Measurements from ENCODE around the gene F12. TPM values are rescaled to one million over a fixed set of nuclear protein-coding genes. Genes with fewer than 3 reads are reported as not detected.

Gene F12
- total RNA-seq, 4 donors from 2014 or later, result 2.3 to 18.4 (median 7.1) TPM

DNA sequence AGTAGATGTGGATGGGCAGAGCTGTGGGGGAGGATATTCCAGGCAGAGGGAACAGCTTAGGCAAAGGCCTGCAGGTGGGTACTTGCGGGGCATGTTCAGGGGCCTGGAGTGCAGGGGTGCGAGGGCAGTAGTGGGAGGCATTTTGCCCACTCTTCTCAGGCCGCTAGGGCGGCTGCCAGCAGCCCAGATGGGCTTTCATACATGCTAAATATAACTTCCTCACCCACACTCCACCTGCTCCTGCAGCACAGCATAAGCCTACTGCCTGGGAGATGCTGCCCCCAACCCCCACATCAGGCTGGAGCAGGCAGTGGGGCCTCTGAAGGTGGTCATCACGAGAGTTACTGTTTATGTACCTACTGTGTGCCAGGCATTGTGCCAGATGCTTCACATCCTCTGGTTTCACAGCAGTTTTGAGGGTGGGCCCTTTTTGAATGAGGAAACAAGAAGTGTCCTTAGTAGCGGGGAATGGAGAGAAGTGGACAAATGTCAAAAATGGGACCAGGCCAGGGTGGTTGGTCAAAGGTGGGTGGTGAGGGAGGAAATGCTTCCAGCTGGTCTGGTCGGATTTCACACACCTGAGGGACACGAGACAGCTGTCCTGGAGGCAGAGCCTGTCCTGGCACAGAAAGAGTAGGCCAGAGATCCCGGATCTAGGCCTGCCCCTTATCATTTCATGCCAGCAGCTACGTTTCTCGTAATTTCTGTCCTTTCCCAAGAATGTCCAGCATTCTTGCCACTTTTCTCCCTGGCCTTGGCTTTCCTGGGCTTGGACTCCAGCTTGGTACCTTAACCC lies 39.5 kb downstream of the F12 start:
- H3K9me3 ChIP-seq, result no peaks in the 10 kb centered on the region
- DNase-seq (ENCODE audit: low spot score in 2 of 2), result no peak
- no peaks in the 10 kb centered on the region for H3K36me3 ChIP-seq
- no peak overlapping the region for H3K4me3 ChIP-seq
- H3K27me3 ChIP-seq, result no peaks in the 10 kb centered on the region
- no peak for TF ChIP-seq EP300 (IDR thresholded peaks at IDR 0.05)
- no peak for TF ChIP-seq POLR2AphosphoS5 (IDR thresholded peaks at IDR 0.05)
- no peak for TF ChIP-seq CTCF (IDR thresholded peaks at IDR 0.05)
- TF ChIP-seq POLR2A (IDR thresholded peaks at IDR 0.05), result no peak
- 67% methylated on average over 11 of the region's 11 CpGs for WGBS
- no peak overlapping the region for H3K27ac ChIP-seq
- H3K4me1 ChIP-seq, result peaks cover 79% of the 10 kb centered on the region

DNA sequence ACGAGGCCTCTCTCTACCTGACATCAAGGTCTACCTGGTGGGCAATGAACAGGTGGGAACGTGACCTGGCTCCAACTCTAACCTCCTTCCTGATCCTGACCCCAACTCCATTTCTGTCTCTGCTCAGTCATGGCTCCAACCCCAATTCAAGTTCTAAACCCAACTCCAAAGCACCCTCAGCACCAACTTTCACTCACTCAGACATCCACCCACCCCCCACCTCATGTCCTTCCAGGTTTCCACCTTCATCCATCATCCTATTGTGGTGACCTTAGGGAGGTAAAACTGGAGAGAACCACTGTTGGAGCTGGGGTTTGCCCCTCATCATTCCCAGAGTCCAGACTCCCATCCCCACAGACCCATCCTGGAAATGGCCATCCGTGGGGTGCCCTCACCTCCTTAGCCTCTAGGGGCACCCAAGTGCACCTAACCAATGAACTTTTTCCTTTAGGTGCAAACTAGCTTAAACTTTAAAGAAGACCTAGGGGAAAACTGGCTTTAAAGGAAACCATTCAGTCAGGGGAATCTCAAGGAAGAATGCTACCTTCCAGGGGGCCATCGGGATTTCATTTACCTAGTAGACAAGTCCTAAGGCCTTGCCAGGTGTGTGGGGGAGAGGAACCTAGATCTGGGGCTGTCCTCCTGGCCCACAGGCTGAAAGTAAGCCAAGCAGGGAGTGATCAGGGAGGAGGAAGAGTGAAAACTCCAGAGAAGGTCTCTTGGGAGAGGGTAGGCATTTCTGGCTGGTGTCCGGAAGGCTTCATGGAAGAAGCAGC lies 40.3 kb downstream of the F12 start:
- Histone ChIP-seq H3K27ac (no peak overlapping the region), H3K4me1 (peaks cover 82% of the 10 kb centered on the region), H3K4me3 (no peak overlapping the region), H3K36me3 (no peaks in the 10 kb centered on the region), H3K27me3 (no peaks in the 10 kb centered on the region), H3K9me3 (no peaks in the 10 kb centered on the region)
- TF ChIP-seq POLR2AphosphoS5 (IDR thresholded peaks at IDR 0.05) (no peak), POLR2A (IDR thresholded peaks at IDR 0.05) (no peak), EP300 (IDR thresholded peaks at IDR 0.05) (no peak), CTCF (IDR thresholded peaks at IDR 0.05) (peak; percentile 20 to 74)
- 62% methylated on average over 5 of the region's 5 CpGs for WGBS
- DNase-seq (ENCODE audit: low spot score in 2 of 2), result no peak

GRCh38 chr5:177367981-177368868 lies 41.1 kb downstream of the F12 start:
- WGBS, result 84% methylated on average over 20 of the region's 29 CpGs
- Histone ChIP-seq H3K27ac (no peak overlapping the region), H3K36me3 (no peaks in the 10 kb centered on the region), H3K4me1 (peaks cover 84% of the 10 kb centered on the region), H3K27me3 (no peaks in the 10 kb centered on the region), H3K4me3 (peak overlapping the region; percentile 46), H3K9me3 (no peaks in the 10 kb centered on the region)
- TF ChIP-seq CTCF (IDR thresholded peaks at IDR 0.05) (no peak), EP300 (IDR thresholded peaks at IDR 0.05) (no peak), POLR2AphosphoS5 (IDR thresholded peaks at IDR 0.05) (no peak)
- DNase-seq (ENCODE audit: low spot score in 2 of 2), result no peak

DNA sequence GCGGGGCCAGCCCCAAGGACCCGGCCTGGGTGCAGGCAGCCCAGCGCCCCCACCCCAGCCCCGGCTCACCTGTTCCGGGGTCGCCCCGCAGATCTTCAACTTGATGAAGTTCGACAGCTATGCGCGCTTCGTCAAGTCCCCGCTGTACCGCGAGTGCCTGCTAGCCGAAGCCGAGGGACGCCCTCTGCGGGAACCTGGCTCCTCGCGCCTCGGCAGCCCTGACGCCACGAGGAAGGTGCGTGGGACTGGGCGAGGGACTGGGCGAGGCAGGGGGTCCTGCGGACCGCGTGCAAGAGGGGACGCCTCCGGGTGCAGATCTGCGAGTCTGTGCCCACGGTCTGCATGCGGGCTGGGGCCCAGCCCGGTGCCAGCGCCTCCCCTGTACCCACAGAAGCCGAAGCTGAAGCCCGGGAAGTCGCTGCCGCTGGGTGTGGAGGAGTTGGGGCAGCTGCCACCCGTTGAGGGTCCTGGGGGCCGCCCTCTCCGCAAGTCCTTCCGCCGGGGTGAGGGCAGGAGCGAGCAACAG lies 42.0 kb downstream of the F12 start:
- H3K4me1 ChIP-seq, result peaks cover 84% of the 10 kb centered on the region

More for the DNA sequence above, 42.0 kb downstream of the F12 start:
- no peaks in the 10 kb centered on the region for H3K36me3 ChIP-seq
- peak overlapping the region; percentile 46 for H3K4me3 ChIP-seq
- no peaks in the 10 kb centered on the region for H3K9me3 ChIP-seq
- no peak for TF ChIP-seq CTCF (IDR thresholded peaks at IDR 0.05)
- no peak for TF ChIP-seq POLR2A (IDR thresholded peaks at IDR 0.05)
- no peak for TF ChIP-seq EP300 (IDR thresholded peaks at IDR 0.05)
- no peak for TF ChIP-seq POLR2AphosphoS5 (IDR thresholded peaks at IDR 0.05)
- WGBS, result no CpG with 5 or more reads among the region's 46 CpGs
- H3K27me3 ChIP-seq, result no peaks in the 10 kb centered on the region
- peak overlapping the region; percentile 83 for H3K27ac ChIP-seq
- no peak for DNase-seq (ENCODE audit: low spot score in 2 of 2)
